ENCODE results near the gene CFAP126. TPM values are rescaled to one million over a fixed set of nuclear protein-coding genes. Genes with fewer than 3 reads are reported as not detected.
"Not testable (repeated sequence)": the region's sequence is repeated elsewhere in the genome, so short reads cannot be mapped to it uniquely, and the experiment has no call there.

The CFAP126 gene
- polyA plus RNA-seq (2013, experiment 1 of 4): not detected
- not detected for polyA plus RNA-seq (2013, experiment 2 of 4)
- not detected for polyA plus RNA-seq (2013, experiment 3 of 4)
- polyA plus RNA-seq (2013, experiment 4 of 4): 0.32 TPM

GRCh38 chr1:161367684-161368400 is at the start of gene CFAP126:
Gene CFAP126, minus strand, starts transcription at chr1:161367876. Its CDS starts 8 bp downstream, at chr1:161367868.
- H3K36me3 ChIP-seq (ENCODE audit: control insufficient read depth, insufficient read depth, low read length): peaks cover 6% of the 10 kb centered on the region
- WGBS, 2 experiments: 65 to 66% methylated on average over 6 of the region's 6 CpGs
- H3K27me3 ChIP-seq (ENCODE audit: control insufficient read depth, insufficient read depth, low read length, poor library complexity, severe bottlenecking): no peaks in the 10 kb centered on the region
- no peaks in the 10 kb centered on the region for H3K9me3 ChIP-seq (ENCODE audit: control insufficient read depth, low read length)
- no peaks in the 10 kb centered on the region for H3K4me1 ChIP-seq (ENCODE audit: control insufficient read depth, insufficient read depth, low read length)
- no peak within 1 kb of the TSS for H3K4me3 ChIP-seq (ENCODE audit: insufficient read depth, low read depth, low read length)
- H3K27ac ChIP-seq (ENCODE audit: insufficient read depth, low read depth, low read length, poor library complexity, severe bottlenecking): no peak within 1 kb of the TSS

DNA sequence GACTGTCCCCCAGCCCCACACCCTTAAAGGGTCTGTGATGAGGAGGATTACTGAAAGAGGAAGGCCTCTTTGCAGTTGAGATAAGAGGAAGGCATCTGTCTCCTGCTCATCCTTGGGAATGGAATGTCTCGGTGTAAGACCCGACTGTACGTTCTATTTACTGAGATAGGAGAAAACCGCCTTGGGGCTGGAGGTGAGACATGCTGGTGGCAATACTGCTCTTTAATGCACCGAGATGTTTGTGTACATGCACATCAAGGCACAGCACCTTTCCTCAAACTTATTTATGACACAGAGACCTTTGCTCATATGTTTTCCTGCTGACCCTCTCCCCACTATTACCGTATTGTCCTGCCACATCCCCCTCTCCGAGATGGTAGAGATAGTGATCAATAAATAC is 45.4 kb upstream of the CFAP126 start:
- 93% methylated on average over 7 of the region's 7 CpGs for WGBS, 2 experiments
- not testable (repeated sequence) for H3K27me3 ChIP-seq (ENCODE audit: control insufficient read depth, insufficient read depth, low read length, poor library complexity, severe bottlenecking); H3K27ac ChIP-seq (ENCODE audit: insufficient read depth, low read depth, low read length, poor library complexity, severe bottlenecking); H3K36me3 ChIP-seq (ENCODE audit: control insufficient read depth, insufficient read depth, low read length); H3K9me3 ChIP-seq (ENCODE audit: control insufficient read depth, low read length); H3K4me3 ChIP-seq (ENCODE audit: insufficient read depth, low read depth, low read length); H3K4me1 ChIP-seq (ENCODE audit: control insufficient read depth, insufficient read depth, low read length)

GRCh38 chr1:161410636-161410970 is 42.9 kb upstream of the CFAP126 start:
- WGBS, 2 experiments: 91 to 92% methylated on average over 4 of the region's 4 CpGs
- H3K4me3 ChIP-seq (ENCODE audit: insufficient read depth, low read depth, low read length); H3K4me1 ChIP-seq (ENCODE audit: control insufficient read depth, insufficient read depth, low read length); H3K36me3 ChIP-seq (ENCODE audit: control insufficient read depth, insufficient read depth, low read length); H3K27me3 ChIP-seq (ENCODE audit: control insufficient read depth, insufficient read depth, low read length, poor library complexity, severe bottlenecking); H3K9me3 ChIP-seq (ENCODE audit: control insufficient read depth, low read length); H3K27ac ChIP-seq (ENCODE audit: insufficient read depth, low read depth, low read length, poor library complexity, severe bottlenecking): not testable (repeated sequence)

DNA sequence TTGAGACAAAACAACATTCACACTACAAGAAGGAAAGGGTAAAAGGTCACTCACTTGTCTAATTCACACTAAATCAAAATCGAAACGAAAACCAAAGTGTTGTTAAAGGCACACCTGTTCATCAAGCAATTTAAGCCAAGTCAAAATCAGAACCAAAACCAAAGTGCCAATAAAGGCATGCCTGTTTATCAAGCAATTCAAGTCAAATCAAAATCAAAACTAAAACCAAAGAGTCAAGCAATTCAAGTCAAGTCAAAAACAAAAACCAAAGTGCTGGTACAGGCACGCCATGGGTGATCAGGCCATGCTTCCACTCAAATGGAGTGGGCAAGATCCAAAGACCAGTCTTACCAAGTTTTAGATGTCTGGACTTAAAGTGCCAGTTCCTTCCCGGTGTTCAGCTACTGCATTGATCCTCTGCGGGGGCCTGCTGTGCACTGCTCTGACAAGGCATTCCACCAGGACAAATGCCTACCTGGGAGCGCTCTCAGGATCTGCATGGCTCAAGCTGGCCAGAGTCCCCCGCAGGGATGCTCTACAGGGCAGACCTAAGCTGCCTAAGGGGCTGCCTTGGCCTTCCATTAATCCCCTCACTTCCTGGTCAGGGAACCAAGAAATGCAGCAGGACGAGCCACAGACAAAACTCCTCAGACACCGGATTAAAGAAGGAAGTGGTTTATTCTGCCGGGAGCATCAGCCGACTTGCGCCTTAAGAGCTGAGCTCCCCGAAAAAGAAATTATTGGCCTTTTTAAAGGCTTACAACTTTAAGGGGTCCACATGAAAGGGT is 42.4 kb upstream of the CFAP126 start:
- H3K27ac ChIP-seq (ENCODE audit: insufficient read depth, low read depth, low read length, poor library complexity, severe bottlenecking); H3K4me3 ChIP-seq (ENCODE audit: insufficient read depth, low read depth, low read length); H3K4me1 ChIP-seq (ENCODE audit: control insufficient read depth, insufficient read depth, low read length); H3K27me3 ChIP-seq (ENCODE audit: control insufficient read depth, insufficient read depth, low read length, poor library complexity, severe bottlenecking); H3K36me3 ChIP-seq (ENCODE audit: control insufficient read depth, insufficient read depth, low read length); H3K9me3 ChIP-seq (ENCODE audit: control insufficient read depth, low read length): not testable (repeated sequence)
- 87 to 88% methylated on average over 13 of the region's 13 CpGs for WGBS, 2 experiments

GRCh38 chr1:161408429-161409052 is 40.9 kb upstream of the CFAP126 start:
- H3K27ac ChIP-seq (ENCODE audit: insufficient read depth, low read depth, low read length, poor library complexity, severe bottlenecking): no peak overlapping the region
- H3K27me3 ChIP-seq (ENCODE audit: control insufficient read depth, insufficient read depth, low read length, poor library complexity, severe bottlenecking): no peaks in the 10 kb centered on the region
- whole genome bisulfite sequencing, 2 experiments: 88 to 91% methylated on average over 3 of the region's 3 CpGs
- no peaks in the 10 kb centered on the region for H3K9me3 ChIP-seq (ENCODE audit: control insufficient read depth, low read length)
- no peaks in the 10 kb centered on the region for H3K4me1 ChIP-seq (ENCODE audit: control insufficient read depth, insufficient read depth, low read length)
- H3K36me3 ChIP-seq (ENCODE audit: control insufficient read depth, insufficient read depth, low read length): no peaks in the 10 kb centered on the region
- H3K4me3 ChIP-seq (ENCODE audit: insufficient read depth, low read depth, low read length): no peak overlapping the region

DNA sequence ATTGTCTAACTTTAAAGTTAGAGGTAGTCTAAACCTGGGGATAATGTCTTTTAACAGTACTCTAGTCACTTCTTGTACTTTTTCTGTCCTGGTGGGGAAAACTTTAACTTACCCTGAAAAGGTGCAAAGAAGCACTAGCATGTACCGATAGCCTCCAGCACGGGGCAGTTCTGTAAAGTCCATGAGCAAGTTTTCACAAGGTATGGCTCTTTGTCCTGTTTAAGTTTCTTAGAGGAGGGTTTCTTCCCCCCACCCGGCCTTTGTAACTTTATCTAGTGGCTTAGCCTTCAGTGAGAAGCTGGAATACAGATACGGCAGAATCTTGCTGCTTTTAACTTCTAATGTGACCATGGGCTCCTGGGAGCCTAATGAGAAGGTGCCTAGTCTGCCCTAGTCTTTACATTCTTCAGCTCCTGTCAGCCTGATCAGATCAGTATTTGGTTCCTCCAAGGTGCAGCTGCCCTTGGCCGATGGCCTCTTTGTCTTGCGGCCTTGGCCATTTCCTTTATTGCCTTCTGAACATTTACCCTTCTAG is 39.8 kb upstream of the CFAP126 start:
- Histone ChIP-seq H3K4me1 (ENCODE audit: control insufficient read depth, insufficient read depth, low read length) (no peaks in the 10 kb centered on the region), H3K36me3 (ENCODE audit: control insufficient read depth, insufficient read depth, low read length) (no peaks in the 10 kb centered on the region), H3K9me3 (ENCODE audit: control insufficient read depth, low read length) (no peaks in the 10 kb centered on the region), H3K27me3 (ENCODE audit: control insufficient read depth, insufficient read depth, low read length, poor library complexity, severe bottlenecking) (no peaks in the 10 kb centered on the region), H3K4me3 (ENCODE audit: insufficient read depth, low read depth, low read length) (no peak overlapping the region), H3K27ac (ENCODE audit: insufficient read depth, low read depth, low read length, poor library complexity, severe bottlenecking) (no peak overlapping the region)
- 84 to 88% methylated on average over 6 of the region's 6 CpGs for WGBS, 2 experiments

- not testable (repeated sequence) for H3K36me3 ChIP-seq (ENCODE audit: control insufficient read depth, insufficient read depth, low read length); H3K4me3 ChIP-seq (ENCODE audit: insufficient read depth, low read depth, low read length); H3K27ac ChIP-seq (ENCODE audit: insufficient read depth, low read depth, low read length, poor library complexity, severe bottlenecking); H3K4me1 ChIP-seq (ENCODE audit: control insufficient read depth, insufficient read depth, low read length); H3K27me3 ChIP-seq (ENCODE audit: control insufficient read depth, insufficient read depth, low read length, poor library complexity, severe bottlenecking); H3K9me3 ChIP-seq (ENCODE audit: control insufficient read depth, low read length)
- WGBS, 2 experiments: 95% methylated on average over 17 of the region's 17 CpGs
These were observed 38.9 kb upstream of the CFAP126 start for GRCh38 chr1:161406551-161406950.

- Histone ChIP-seq H3K36me3 (ENCODE audit: control insufficient read depth, insufficient read depth, low read length) (no peaks in the 10 kb centered on the region), H3K27me3 (ENCODE audit: control insufficient read depth, insufficient read depth, low read length, poor library complexity, severe bottlenecking) (no peaks in the 10 kb centered on the region), H3K27ac (ENCODE audit: insufficient read depth, low read depth, low read length, poor library complexity, severe bottlenecking) (no peak overlapping the region), H3K9me3 (ENCODE audit: control insufficient read depth, low read length) (no peaks in the 10 kb centered on the region), H3K4me1 (ENCODE audit: control insufficient read depth, insufficient read depth, low read length) (no peaks in the 10 kb centered on the region), H3K4me3 (ENCODE audit: insufficient read depth, low read depth, low read length) (no peak overlapping the region)
- 93% methylated on average over 11 of the region's 11 CpGs for WGBS, 2 experiments
These were observed 36.4 kb upstream of the CFAP126 start for GRCh38 chr1:161404051-161404597.

DNA sequence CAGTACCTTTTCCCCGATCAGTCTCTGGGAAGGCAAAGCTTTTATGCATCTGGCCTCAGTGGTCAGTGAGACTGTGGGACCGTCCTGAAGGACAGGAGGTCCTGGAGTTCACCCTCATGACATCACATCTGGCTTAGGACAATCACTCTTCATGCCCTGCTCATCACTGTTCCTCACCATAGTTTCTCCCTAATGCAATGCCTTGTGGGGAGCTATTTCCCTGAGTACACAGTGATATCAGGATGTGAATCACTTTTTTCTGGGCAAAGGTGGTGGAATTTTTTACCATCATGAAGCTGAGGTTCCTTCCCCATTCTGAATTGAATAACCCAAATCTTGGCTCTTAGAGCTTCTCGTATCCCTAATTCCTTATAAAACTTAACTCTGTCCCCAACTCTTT is 34.8 kb upstream of the CFAP126 start:
- H3K4me3 ChIP-seq (ENCODE audit: insufficient read depth, low read depth, low read length): no peak overlapping the region
- no peaks in the 10 kb centered on the region for H3K36me3 ChIP-seq (ENCODE audit: control insufficient read depth, insufficient read depth, low read length)
- 91 to 96% methylated on average over 3 of the region's 3 CpGs for WGBS, 2 experiments
- H3K4me1 ChIP-seq (ENCODE audit: control insufficient read depth, insufficient read depth, low read length): no peaks in the 10 kb centered on the region
- no peaks in the 10 kb centered on the region for H3K9me3 ChIP-seq (ENCODE audit: control insufficient read depth, low read length)
- H3K27ac ChIP-seq (ENCODE audit: insufficient read depth, low read depth, low read length, poor library complexity, severe bottlenecking): no peak overlapping the region
- H3K27me3 ChIP-seq (ENCODE audit: control insufficient read depth, insufficient read depth, low read length, poor library complexity, severe bottlenecking): no peaks in the 10 kb centered on the region

All from ectodermal cell (in vitro differentiated cells).